Measurements from ENCODE around the gene NEDD4.
"Not testable (repeated sequence)": the region's sequence is repeated elsewhere in the genome, so short reads cannot be mapped to it uniquely, and the experiment has no call there.

NEDD4 gene

GRCh38 chr15:55823699-55824340 lies 169.6 kb downstream of the NEDD4 start:
- no peak for DNase-seq

- no peak for DNase-seq
These were observed 170.2 kb downstream of the NEDD4 start for GRCh38 chr15:55823191-55823670.

GRCh38 chr15:55821740-55822139 lies 171.7 kb downstream of the NEDD4 start:
- DNase-seq: not testable (repeated sequence)

- no peak for DNase-seq
These were observed 173.4 kb downstream of the NEDD4 start for GRCh38 chr15:55820043-55820442.

GRCh38 chr15:55819397-55820034 lies 173.9 kb downstream of the NEDD4 start:
- no peak for DNase-seq

GRCh38 chr15:55816017-55816416 lies 177.4 kb downstream of the NEDD4 start:
- DNase-seq: no peak

GRCh38 chr15:55802600-55803376 lies 190.6 kb downstream of the NEDD4 start:
- DNase-seq: no peak

- no peak for DNase-seq
These were observed 193.2 kb downstream of the NEDD4 start for GRCh38 chr15:55800216-55800615.

- no peak for DNase-seq
These were observed 193.9 kb downstream of the NEDD4 start for GRCh38 chr15:55799291-55800212.

- DNase-seq: no peak
These were observed 197.0 kb downstream of the NEDD4 start for GRCh38 chr15:55796321-55796965.

GRCh38 chr15:55795031-55795430 lies 198.4 kb downstream of the NEDD4 start:
- no peak for DNase-seq

- DNase-seq: no peak
These were observed 201.6 kb downstream of the NEDD4 start for GRCh38 chr15:55791551-55792400.

GRCh38 chr15:55789066-55789660 lies 204.2 kb downstream of the NEDD4 start:
- no peak for DNase-seq

GRCh38 chr15:55786341-55786740 lies 207.1 kb downstream of the NEDD4 start:
- no peak for DNase-seq

- not testable (repeated sequence) for DNase-seq
These were observed 207.8 kb downstream of the NEDD4 start for GRCh38 chr15:55785593-55785992.

- no peak for DNase-seq
These were observed 209.1 kb downstream of the NEDD4 start for GRCh38 chr15:55784286-55784685.

GRCh38 chr15:55782901-55783300 lies 210.5 kb downstream of the NEDD4 start:
- DNase-seq: no peak

GRCh38 chr15:55780292-55780691 lies 213.1 kb downstream of the NEDD4 start:
- DNase-seq: no peak

- no peak for DNase-seq
These were observed 214.5 kb downstream of the NEDD4 start for GRCh38 chr15:55778932-55779331.

All from midbrain (tissue), 1 donor.